ENCODE results near the gene MNDA. TPM values are rescaled to one million over a fixed set of nuclear protein-coding genes. Genes with fewer than 3 reads are reported as not detected.
A peak's percentile ranks its signal among the peaks of the same experiment; 100 is the strongest.

Gene MNDA
- total and polyA plus RNA-seq, 2 donors (not counting 1 experiment from before 2014, with no cell fraction given), result 7.1 to 10.1 TPM

DNA sequence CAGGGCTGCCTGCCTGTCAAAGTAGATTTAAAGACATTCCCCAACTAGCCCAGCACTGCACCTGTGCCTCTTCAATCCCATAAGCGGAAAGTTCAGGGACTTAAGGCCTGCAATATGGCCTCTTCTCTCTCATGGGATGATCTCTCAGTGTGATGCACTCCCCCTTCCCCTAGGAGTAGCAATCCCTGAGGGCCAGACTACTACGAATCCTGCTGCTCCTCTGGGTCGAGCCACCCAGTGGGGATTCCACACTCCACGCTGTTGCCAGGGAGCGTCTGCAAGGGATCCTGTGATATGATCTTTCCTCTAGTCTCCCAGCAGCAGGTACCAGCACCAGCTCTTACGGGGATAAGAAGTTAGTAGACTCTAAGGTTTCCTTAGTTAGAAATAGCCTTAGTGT lies 36.9 kb upstream of the MNDA start:
- Histone ChIP-seq H2AFZ (ENCODE audit: insufficient read depth, low read depth, low read length, poor library complexity, severe bottlenecking) (no peak overlapping the region), H3K79me2 (ENCODE audit: control insufficient read depth, insufficient read depth, low read length) (no peaks in the 10 kb centered on the region), H3K4me1 (ENCODE audit: control insufficient read depth in 2 of 2, insufficient read depth in 2 of 2, low read length in 2 of 2) (no peaks in the 10 kb centered on the region), H3K4me2 (replicated peaks; ENCODE audit: low read depth, low read length, poor library complexity, severe bottlenecking) (no peak overlapping the region), H3K27ac (ENCODE audit: low read length in 2 of 2) (no peak overlapping the region), H4K20me1 (ENCODE audit: control insufficient read depth, insufficient read depth, low read length, poor library complexity, severe bottlenecking) (no peaks in the 10 kb centered on the region), H3K36me3 (replicated peaks in 1 of 2; ENCODE audit: control extremely low read depth in 1 of 2, control insufficient read depth in 1 of 2, extremely low read depth in 1 of 2, insufficient read depth in 2 of 2, low read length in 1 of 2) (no peaks in the 10 kb centered on the region), H3K9me3 (ENCODE audit: control extremely low read depth in 1 of 3, control insufficient read depth in 2 of 3, insufficient read depth in 1 of 3, low read length in 2 of 3) (peaks cover 0 to 2% (median 0%) of the 10 kb centered on the region in 3 donors), H3K9ac (ENCODE audit: low read length) (no peak overlapping the region), H3K4me3 (ENCODE audit: control extremely low read depth in 1 of 5, extremely low read depth in 1 of 5, insufficient read depth in 1 of 5, low read depth in 2 of 5, low read length in 4 of 5) (no peak overlapping the region), H3K27me3 (replicated peaks in 1 of 4; ENCODE audit: control extremely low read depth in 1 of 4, control insufficient read depth in 3 of 4, insufficient read depth in 4 of 4, low read length in 3 of 4) (peaks cover 0 to 3% (median 0%) of the 10 kb centered on the region in 4 experiments)
- TF ChIP-seq EZH2 (IDR thresholded peaks at IDR 0.05; ENCODE audit: borderline replicate concordance, insufficient read depth, low read depth, low read length, poor library complexity, severe bottlenecking), result no peak
- TF ChIP-seq, protein P1, sequence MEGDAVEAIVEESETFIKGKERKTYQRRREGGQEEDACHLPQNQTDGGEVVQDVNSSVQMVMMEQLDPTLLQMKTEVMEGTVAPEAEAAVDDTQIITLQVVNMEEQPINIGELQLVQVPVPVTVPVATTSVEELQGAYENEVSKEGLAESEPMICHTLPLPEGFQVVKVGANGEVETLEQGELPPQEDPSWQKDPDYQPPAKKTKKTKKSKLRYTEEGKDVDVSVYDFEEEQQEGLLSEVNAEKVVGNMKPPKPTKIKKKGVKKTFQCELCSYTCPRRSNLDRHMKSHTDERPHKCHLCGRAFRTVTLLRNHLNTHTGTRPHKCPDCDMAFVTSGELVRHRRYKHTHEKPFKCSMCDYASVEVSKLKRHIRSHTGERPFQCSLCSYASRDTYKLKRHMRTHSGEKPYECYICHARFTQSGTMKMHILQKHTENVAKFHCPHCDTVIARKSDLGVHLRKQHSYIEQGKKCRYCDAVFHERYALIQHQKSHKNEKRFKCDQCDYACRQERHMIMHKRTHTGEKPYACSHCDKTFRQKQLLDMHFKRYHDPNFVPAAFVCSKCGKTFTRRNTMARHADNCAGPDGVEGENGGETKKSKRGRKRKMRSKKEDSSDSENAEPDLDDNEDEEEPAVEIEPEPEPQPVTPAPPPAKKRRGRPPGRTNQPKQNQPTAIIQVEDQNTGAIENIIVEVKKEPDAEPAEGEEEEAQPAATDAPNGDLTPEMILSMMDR (IDR thresholded peaks at IDR 0.05), result no peak
- no peaks in the 10 kb centered on the region for H3K9me3 Mint-ChIP-seq (ENCODE audit: insufficient read depth)
- no peaks in the 10 kb centered on the region for H3K4me1 Mint-ChIP-seq
- intact Hi-C loops (cut with micrococcal nuclease), result loop anchor here (5.0 kb wide), 1 partner anchor 278 kb away; no protein-coding TSS in a partner anchor
- no peak for DNase-seq
- H3K27ac Mint-ChIP-seq, result no peak overlapping the region
- H3K4me3 Mint-ChIP-seq, result no peak overlapping the region
- POLR2A ChIA-PET, result no interaction called here
- ATAC-seq (ENCODE audit: low read depth), result no peak
- 95% methylated on average over 4 of the region's 6 CpGs for WGBS (ENCODE audit: insufficient coverage)
- H3K27me3 Mint-ChIP-seq, result peaks cover 26% of the 10 kb centered on the region
- CTCF ChIA-PET, result interaction anchor here (1.2 to 3.6 kb wide), 4 partner anchors 13 to 294 kb away, joined by 4 to 14 read pairs (median 8); no protein-coding TSS in a partner anchor

DNA sequence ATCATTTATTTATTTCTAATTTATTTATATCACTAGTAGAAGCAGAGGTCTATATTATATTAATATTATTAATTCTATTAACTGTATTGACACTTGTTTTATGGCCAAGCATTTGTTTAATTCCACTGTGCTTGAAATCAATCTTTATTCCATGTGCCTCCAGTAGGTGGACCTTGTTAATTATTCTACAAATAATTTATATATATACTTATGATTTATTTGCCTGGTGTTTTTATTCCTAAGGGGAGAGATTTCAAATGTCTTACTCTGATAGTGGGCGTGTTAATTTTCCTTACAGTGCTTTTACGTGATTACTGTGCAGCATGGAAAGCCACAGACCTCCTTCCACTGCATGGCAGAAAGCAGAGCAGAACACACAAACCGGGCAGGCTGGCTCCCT lies 32.6 kb upstream of the MNDA start:
- no peaks in the 10 kb centered on the region for H3K9me3 Mint-ChIP-seq (ENCODE audit: insufficient read depth)
- TF ChIP-seq, protein P1 (IDR thresholded peaks at IDR 0.05), result peak; percentile 22
- no peak for TF ChIP-seq EZH2 (IDR thresholded peaks at IDR 0.05; ENCODE audit: borderline replicate concordance, insufficient read depth, low read depth, low read length, poor library complexity, severe bottlenecking)
- H3K27ac Mint-ChIP-seq, result no peak overlapping the region
- no peak overlapping the region for H3K4me2 ChIP-seq (replicated peaks; ENCODE audit: low read depth, low read length, poor library complexity, severe bottlenecking)
- no peak overlapping the region for H3K27ac ChIP-seq (ENCODE audit: low read length in 2 of 2)
- ATAC-seq (ENCODE audit: low read depth), result no peak
- intact Hi-C loops (cut with micrococcal nuclease), result no loop called here
- H3K27me3 ChIP-seq (replicated peaks in 1 of 4; ENCODE audit: control extremely low read depth in 1 of 4, control insufficient read depth in 3 of 4, insufficient read depth in 4 of 4, low read length in 3 of 4), result peaks cover 0 to 6% (median 0%) of the 10 kb centered on the region in 4 experiments
- no peaks in the 10 kb centered on the region for H3K4me1 ChIP-seq (ENCODE audit: control insufficient read depth in 2 of 2, insufficient read depth in 2 of 2, low read length in 2 of 2)
- CTCF ChIA-PET, result no interaction called here
- WGBS (ENCODE audit: insufficient coverage), result 100% methylated on average over 3 of the region's 3 CpGs
- H3K4me1 Mint-ChIP-seq, result peaks cover 3% of the 10 kb centered on the region
- no peak overlapping the region for H2AFZ ChIP-seq (ENCODE audit: insufficient read depth, low read depth, low read length, poor library complexity, severe bottlenecking)
- H3K79me2 ChIP-seq (ENCODE audit: control insufficient read depth, insufficient read depth, low read length), result no peaks in the 10 kb centered on the region
- H4K20me1 ChIP-seq (ENCODE audit: control insufficient read depth, insufficient read depth, low read length, poor library complexity, severe bottlenecking), result no peaks in the 10 kb centered on the region
- no peak overlapping the region for H3K4me3 Mint-ChIP-seq
- H3K9me3 ChIP-seq (ENCODE audit: control extremely low read depth in 1 of 3, control insufficient read depth in 2 of 3, insufficient read depth in 1 of 3, low read length in 2 of 3), result no peaks in the 10 kb centered on the region
- POLR2A ChIA-PET, result no interaction called here
- no peaks in the 10 kb centered on the region for H3K36me3 ChIP-seq (replicated peaks in 1 of 2; ENCODE audit: control extremely low read depth in 1 of 2, control insufficient read depth in 1 of 2, extremely low read depth in 1 of 2, insufficient read depth in 2 of 2, low read length in 1 of 2)
- no peak overlapping the region for H3K4me3 ChIP-seq (ENCODE audit: control extremely low read depth in 1 of 5, extremely low read depth in 1 of 5, insufficient read depth in 1 of 5, low read depth in 2 of 5, low read length in 4 of 5)
- DNase-seq, result no peak
- no peak overlapping the region for H3K9ac ChIP-seq (ENCODE audit: low read length)
- H3K27me3 Mint-ChIP-seq, result peaks cover 34% of the 10 kb centered on the region

Measured in B cell (primary cell).